AG10803 (cell line): Measurements from ENCODE around the gene HNRNPA3.
A peak's percentile ranks its signal among the peaks of the same experiment; 100 is the strongest.
"Not testable (repeated sequence)": the region's sequence is repeated elsewhere in the genome, so short reads cannot be mapped to it uniquely, and the experiment has no call there.

Source experiments
- DNase-seq: peaks from one replicate; pipeline ENCODE4 v3.0.0; 2010; ENCODE audit warnings: low read depth
- H3K4me3 ChIP-seq: 2 replicates; pipeline ENCODE4 v1.5.1; 2011; ENCODE audit warnings: mild to moderate bottlenecking, low read length, control low read depth
- TF ChIP-seq, protein P1 (sequence below): conservative IDR thresholded peaks from 2 replicates; pipeline ENCODE4 v1.5.1; 2011; ENCODE audit warnings: mild to moderate bottlenecking, low read length, control low read depth, inconsistent platforms

The HNRNPA3 gene

GRCh38 chr2:177244244-177244771 is 31.7 kb downstream of the HNRNPA3 start:
- H3K4me3 ChIP-seq: no peak overlapping the region
- TF ChIP-seq, protein P1, sequence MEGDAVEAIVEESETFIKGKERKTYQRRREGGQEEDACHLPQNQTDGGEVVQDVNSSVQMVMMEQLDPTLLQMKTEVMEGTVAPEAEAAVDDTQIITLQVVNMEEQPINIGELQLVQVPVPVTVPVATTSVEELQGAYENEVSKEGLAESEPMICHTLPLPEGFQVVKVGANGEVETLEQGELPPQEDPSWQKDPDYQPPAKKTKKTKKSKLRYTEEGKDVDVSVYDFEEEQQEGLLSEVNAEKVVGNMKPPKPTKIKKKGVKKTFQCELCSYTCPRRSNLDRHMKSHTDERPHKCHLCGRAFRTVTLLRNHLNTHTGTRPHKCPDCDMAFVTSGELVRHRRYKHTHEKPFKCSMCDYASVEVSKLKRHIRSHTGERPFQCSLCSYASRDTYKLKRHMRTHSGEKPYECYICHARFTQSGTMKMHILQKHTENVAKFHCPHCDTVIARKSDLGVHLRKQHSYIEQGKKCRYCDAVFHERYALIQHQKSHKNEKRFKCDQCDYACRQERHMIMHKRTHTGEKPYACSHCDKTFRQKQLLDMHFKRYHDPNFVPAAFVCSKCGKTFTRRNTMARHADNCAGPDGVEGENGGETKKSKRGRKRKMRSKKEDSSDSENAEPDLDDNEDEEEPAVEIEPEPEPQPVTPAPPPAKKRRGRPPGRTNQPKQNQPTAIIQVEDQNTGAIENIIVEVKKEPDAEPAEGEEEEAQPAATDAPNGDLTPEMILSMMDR: no peak
- no peak for DNase-seq

GRCh38 chr2:177245010-177245422 is 32.4 kb downstream of the HNRNPA3 start:
- no peak overlapping the region for H3K4me3 ChIP-seq
- peak; percentile 91 for DNase-seq
- TF ChIP-seq, protein P1: no peak

GRCh38 chr2:177246000-177246399 is 33.4 kb downstream of the HNRNPA3 start:
- DNase-seq: no peak
- H3K4me3 ChIP-seq: no peak overlapping the region
- TF ChIP-seq, protein P1: no peak

DNA sequence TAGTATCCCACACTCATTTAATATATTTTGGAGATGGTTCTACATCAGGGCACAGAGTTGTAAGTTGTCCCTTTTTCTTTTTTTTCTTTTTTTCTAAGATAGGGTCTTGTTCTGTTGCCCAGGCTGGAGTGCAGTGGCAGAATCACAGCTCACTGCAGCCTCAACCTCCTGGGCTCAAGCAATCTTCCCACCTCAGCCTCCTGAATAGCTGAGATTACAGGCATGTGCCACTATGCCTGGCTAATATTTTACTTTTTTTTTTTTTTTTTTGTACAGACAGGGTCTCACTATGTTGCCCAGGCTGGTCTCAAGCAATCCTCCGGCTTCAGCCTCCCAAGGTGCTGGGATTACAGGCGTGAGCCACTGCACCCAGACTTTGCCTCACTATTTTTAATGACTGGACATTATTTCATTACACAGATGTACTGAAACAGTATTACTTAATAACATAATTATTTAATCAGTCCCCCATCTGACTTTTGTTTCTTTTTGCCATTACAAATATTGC is 34.0 kb downstream of the HNRNPA3 start:
- H3K4me3 ChIP-seq, DNase-seq: not testable (repeated sequence)

- H3K4me3 ChIP-seq: no peak overlapping the region
- TF ChIP-seq, protein P1: no peak
- DNase-seq: no peak
Observed at GRCh38 chr2:177247693-177248262, 35.2 kb downstream of the HNRNPA3 start.

- no peak overlapping the region for H3K4me3 ChIP-seq
- TF ChIP-seq, protein P1: no peak
- DNase-seq: no peak
Observed at GRCh38 chr2:177249038-177249437, 36.4 kb downstream of the HNRNPA3 start.

GRCh38 chr2:177250461-177250860 is 37.9 kb downstream of the HNRNPA3 start:
- TF ChIP-seq, protein P1: no peak
- DNase-seq: no peak
- no peak overlapping the region for H3K4me3 ChIP-seq
